PC-9 (cell line): ENCODE measurements around the gene LMAN1. TPM values are rescaled to one million over a fixed set of nuclear protein-coding genes. Genes with fewer than 3 reads are reported as not detected.

Experiments
- BruUV-seq: library from RNA; stranded (reverse); fragments of 400-500 nt; replicated peaks from 2 replicates; lab custom pipeline; 2021; lab: Mats Ljungman, UMichigan
- CTCF ChIA-PET: fragments of 300-600 bp; sonication (Branson Sonifier 250); formaldehyde crosslinking; loops from one replicate; lab custom pipeline; 2022; ENCODE audit warnings: antibody characterized with exemption; lab: Charles Lee
- POLR2A ChIA-PET: fragments of 300-600 bp; sonication (Branson Sonifier 250); formaldehyde crosslinking; loops from one replicate; lab custom pipeline; 2022; ENCODE audit warnings: antibody characterized with exemption; ENCODE audit not compliant: unreplicated experiment; lab: Charles Lee
- DNase-seq, 2 experiments: peaks; one replicate each; pipeline versions ENCODE4 v3.0.0 to v3.0.0-alpha.2; 2015 to 2022; ENCODE audit warnings: mixed read lengths in 1 of 2
- H2AFZ ChIP-seq: fragments of 200-600 bp; sonication (generic); 2 replicates; pipeline ENCODE4 v1.8.1; 2017; ENCODE audit warnings: antibody characterized with exemption
- H3F3A ChIP-seq: fragments of 200-600 bp; sonication (generic); 2 replicates; pipeline ENCODE4 v1.8.1; 2017; ENCODE audit warnings: antibody characterized with exemption, mild to moderate bottlenecking, low read depth; ENCODE audit not compliant: insufficient read depth
- H3K27ac ChIP-seq: fragments of 200-600 bp; sonication (generic); 2 replicates; pipeline ENCODE4 v1.6.1; 2016; ENCODE audit warnings: mixed run types
- H3K27me3 ChIP-seq: fragments of 200-600 bp; sonication (generic); 2 replicates; pipeline ENCODE4 v1.6.1; 2016; ENCODE audit warnings: low read depth, mixed run types; ENCODE audit not compliant: insufficient read depth
- H3K36me3 ChIP-seq: fragments of 200-600 bp; sonication (generic); 2 replicates; pipeline ENCODE4 v1.6.1; 2016; ENCODE audit warnings: low read depth, mixed run types
- H3K4me1 ChIP-seq: fragments of 200-600 bp; sonication (generic); replicated peaks from 2 replicates; pipeline ENCODE4 v1.6.1; 2016; ENCODE audit warnings: mixed run types; ENCODE audit not compliant: insufficient read depth
- H3K4me2 ChIP-seq: fragments of 200-600 bp; sonication (generic); 2 replicates; pipeline ENCODE4 v1.6.1; 2017; ENCODE audit warnings: mixed run types
- H3K4me3 ChIP-seq: fragments of 200-600 bp; sonication (generic); 2 replicates; pipeline ENCODE4 v1.6.1; 2016; ENCODE audit warnings: mixed run types
- H3K79me2 ChIP-seq: fragments of 200-600 bp; sonication (generic); 2 replicates; pipeline ENCODE4 v1.6.1; 2017; ENCODE audit warnings: low read depth, mixed run types
- H3K9me2 ChIP-seq: fragments of 200-600 bp; sonication (generic); 2 replicates; pipeline ENCODE4 v1.8.1; 2017; ENCODE audit warnings: mild to moderate bottlenecking; ENCODE audit not compliant: insufficient read depth
- H3K9me3 ChIP-seq: fragments of 200-600 bp; sonication (generic); 2 replicates; pipeline ENCODE4 v1.8.1; 2016; ENCODE audit warnings: low read depth; ENCODE audit not compliant: insufficient read depth
- H4K20me1 ChIP-seq: fragments of 200-600 bp; sonication (generic); 2 replicates; pipeline ENCODE4 v1.8.1; 2017; ENCODE audit not compliant: insufficient read depth
- CTCF ChIP-seq: fragments of 200-600 bp; sonication (generic); conservative IDR thresholded peaks from 2 replicates; pipeline ENCODE4 v1.6.1; 2017; ENCODE audit warnings: mixed run types, antibody characterized with exemption, mild to moderate bottlenecking, moderate library complexity
- EZH2 ChIP-seq: fragments of 200-600 bp; sonication (generic); IDR thresholded peaks from 2 replicates; pipeline ENCODE4 v1.8.0; 2017; ENCODE audit warnings: antibody characterized with exemption, low read depth
- intact Hi-C: fragments of 100-400 bp; cut with micrococcal nuclease; formaldehyde crosslinking; loops from one replicate; pipeline ENCODE4 v1.10.0; 2022; ENCODE audit not compliant: unreplicated experiment
- total RNA-seq: library from RNA; stranded (reverse); gene quantifications from 2 replicates; pipeline ENCODE4 v1.2.3, GENCODE V29; 2021

Gene LMAN1
- total RNA-seq, 1 experiment from 2014 or later, result 77.3 TPM

DNA sequence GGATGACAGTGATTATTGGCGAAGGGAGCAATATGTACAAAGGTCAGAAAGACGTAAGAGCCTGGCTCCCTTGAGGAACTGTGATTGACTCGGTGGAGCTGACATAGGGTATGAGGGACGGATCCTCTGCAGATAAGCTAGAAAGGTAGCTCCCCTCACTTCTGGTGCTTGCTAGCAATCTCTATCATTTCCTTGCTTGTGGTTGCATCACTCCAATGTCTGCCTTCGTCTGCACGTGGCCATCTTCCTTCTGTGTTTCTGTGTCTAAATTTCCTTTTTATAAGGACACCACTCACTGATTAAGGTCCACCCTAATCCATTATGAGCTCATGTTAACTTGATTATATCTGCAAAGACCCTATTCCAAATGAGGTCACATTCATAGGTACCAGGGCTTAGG lies 22.9 kb upstream of the LMAN1 start:
- BruUV-seq, result no TSS peak
- Histone ChIP-seq H3K27me3 (no peaks in the 10 kb centered on the region), H3K4me1 (0 out of 2 replicates have a peak, but pooled peaks cover 6% of the 10 kb centered on the region), H4K20me1 (no peaks in the 10 kb centered on the region), H3F3A (no peaks in the 10 kb centered on the region), H3K27ac (no peak overlapping the region), H3K4me3 (no peak overlapping the region), H3K36me3 (no peaks in the 10 kb centered on the region), H3K4me2 (no peak overlapping the region), H3K9me3 (no peaks in the 10 kb centered on the region), H3K9me2 (no peaks in the 10 kb centered on the region), H2AFZ (no peak overlapping the region), H3K79me2 (no peaks in the 10 kb centered on the region)
- intact Hi-C loops, result loop anchor here (5.0 kb wide), 1 partner anchor 80 kb away; no protein-coding TSS in a partner anchor
- ChIA-PET CTCF (no interaction called here), POLR2A (no interaction called here)
- DNase-seq, result no peak
- TF ChIP-seq EZH2, result no peak
- TF ChIP-seq CTCF, result no peak

- POLR2A ChIA-PET, result interaction anchor here (0.8 kb wide), 1 partner anchor 22 kb away, joined by 9 read pairs; the partner anchor contains the start of gene LMAN1
These were observed 21.6 kb upstream of the LMAN1 start for GRCh38 chr18:59380706-59381105.

GRCh38 chr18:59379772-59380522 lies 20.9 kb upstream of the LMAN1 start:
- H4K20me1 ChIP-seq, result no peaks in the 10 kb centered on the region
- H3K79me2 ChIP-seq, result no peaks in the 10 kb centered on the region
- no peak overlapping the region for H3K4me2 ChIP-seq
- POLR2A ChIA-PET, result interaction anchor here (0.8 kb wide), 1 partner anchor 21 kb away, joined by 9 read pairs; the partner anchor contains the start of gene LMAN1
- DNase-seq, result no peak
- BruUV-seq, result no TSS peak
- no peaks in the 10 kb centered on the region for H3F3A ChIP-seq
- no peaks in the 10 kb centered on the region for H3K36me3 ChIP-seq
- intact Hi-C loops, result loop anchor here (5.0 kb wide), 1 partner anchor 78 kb away; no protein-coding TSS in a partner anchor
- no peaks in the 10 kb centered on the region for H3K27me3 ChIP-seq
- H3K4me3 ChIP-seq, result no peak overlapping the region
- H3K9me2 ChIP-seq, result no peaks in the 10 kb centered on the region
- no peak overlapping the region for H3K27ac ChIP-seq
- no peak for TF ChIP-seq EZH2
- TF ChIP-seq CTCF, result no peak
- no peak overlapping the region for H2AFZ ChIP-seq
- 0 out of 2 replicates have a peak, but pooled peaks cover 6% of the 10 kb centered on the region for H3K4me1 ChIP-seq
- CTCF ChIA-PET, result no interaction called here
- no peaks in the 10 kb centered on the region for H3K9me3 ChIP-seq

More at GRCh38 chr18:59380706-59381105, 21.6 kb upstream of the LMAN1 start:
- Histone ChIP-seq H3K9me2 (no peaks in the 10 kb centered on the region), H3K79me2 (no peaks in the 10 kb centered on the region), H3K36me3 (no peaks in the 10 kb centered on the region), H3K4me2 (no peak overlapping the region), H3F3A (no peaks in the 10 kb centered on the region), H3K4me3 (no peak overlapping the region), H2AFZ (no peak overlapping the region), H3K9me3 (no peaks in the 10 kb centered on the region), H4K20me1 (no peaks in the 10 kb centered on the region), H3K27ac (no peak overlapping the region), H3K4me1 (0 out of 2 replicates have a peak, but pooled peaks cover 6% of the 10 kb centered on the region), H3K27me3 (no peaks in the 10 kb centered on the region)
- TF ChIP-seq CTCF, result no peak
- TF ChIP-seq EZH2, result no peak
- CTCF ChIA-PET, result no interaction called here
- peak; percentile 38 to 62 for DNase-seq
- intact Hi-C loops, result loop anchor here (5.0 kb wide), 1 partner anchor 78 kb away; no protein-coding TSS in a partner anchor
- BruUV-seq, result no TSS peak
